Chondrocyte (in vitro differentiated cells): ENCODE data around the gene ABLIM2. TPM values are rescaled to one million over a fixed set of nuclear protein-coding genes. Genes with fewer than 3 reads are reported as not detected.
A peak's percentile ranks its signal among the peaks of the same experiment; 100 is the strongest.

Source experiments
- DNase-seq: peaks from one replicate; pipeline ENCODE4 v3.0.0; 2021; ENCODE audit warnings: mixed read lengths, low spot score
- H3K27ac Mint-ChIP-seq: one replicate; pipeline ENCODE4 v1.8.0; 2021; ENCODE audit warnings: mild to moderate bottlenecking, moderate library complexity, mixed read lengths; ENCODE audit not compliant: unreplicated experiment
- H3K27me3 Mint-ChIP-seq: 2 replicates; pipeline ENCODE4 v1.8.0; 2021; ENCODE audit warnings: low read depth, mixed read lengths
- H3K36me3 Mint-ChIP-seq: 2 replicates; pipeline ENCODE4 v1.8.0; 2021; ENCODE audit warnings: low read depth, mixed read lengths
- H3K4me1 Mint-ChIP-seq: 2 replicates; pipeline ENCODE4 v1.8.0; 2021; ENCODE audit warnings: low read depth, mild to moderate bottlenecking, mixed read lengths
- H3K4me3 Mint-ChIP-seq: one replicate; pipeline ENCODE4 v1.8.0; 2021; ENCODE audit warnings: mild to moderate bottlenecking, moderate library complexity, mixed read lengths; ENCODE audit not compliant: unreplicated experiment
- H3K9me3 Mint-ChIP-seq: 2 replicates; pipeline ENCODE4 v1.8.0; 2021; ENCODE audit warnings: low read depth, mixed read lengths
- CTCF ChIP-seq: fragments of 200-600 bp; sonication (generic); IDR thresholded peaks from 2 replicates; pipeline ENCODE4 v1.5.0; 2021; ENCODE audit warnings: antibody characterized with exemption, mild to moderate bottlenecking, moderate library complexity
- total RNA-seq: library from RNA; stranded (reverse); gene quantifications from 3 replicates; pipeline ENCODE4 v1.2.1, GENCODE V29; 2021

Gene ABLIM2
- total RNA-seq, 1 donor from 2014 or later, result 0.47 TPM

GRCh38 chr4:8052160-8052691, 106.4 kb downstream of the ABLIM2 start:
- H3K27me3 Mint-ChIP-seq, result peaks cover 32% of the 10 kb centered on the region
- H3K4me1 Mint-ChIP-seq, result peaks cover 14% of the 10 kb centered on the region
- H3K9me3 Mint-ChIP-seq, result peaks cover 2% of the 10 kb centered on the region
- peak; percentile 30 for TF ChIP-seq CTCF
- H3K4me3 Mint-ChIP-seq, result no peak overlapping the region
- DNase-seq, result no peak
- H3K27ac Mint-ChIP-seq, result peak overlapping the region; percentile 59
- no peaks in the 10 kb centered on the region for H3K36me3 Mint-ChIP-seq

GRCh38 chr4:8051644-8052043, 107.0 kb downstream of the ABLIM2 start:
- TF ChIP-seq CTCF, result no peak
- peaks cover 14% of the 10 kb centered on the region for H3K4me1 Mint-ChIP-seq
- H3K27me3 Mint-ChIP-seq, result peaks cover 35% of the 10 kb centered on the region
- no peak overlapping the region for H3K4me3 Mint-ChIP-seq
- no peaks in the 10 kb centered on the region for H3K36me3 Mint-ChIP-seq
- peaks cover 2% of the 10 kb centered on the region for H3K9me3 Mint-ChIP-seq
- no peak for DNase-seq
- no peak overlapping the region for H3K27ac Mint-ChIP-seq

DNA sequence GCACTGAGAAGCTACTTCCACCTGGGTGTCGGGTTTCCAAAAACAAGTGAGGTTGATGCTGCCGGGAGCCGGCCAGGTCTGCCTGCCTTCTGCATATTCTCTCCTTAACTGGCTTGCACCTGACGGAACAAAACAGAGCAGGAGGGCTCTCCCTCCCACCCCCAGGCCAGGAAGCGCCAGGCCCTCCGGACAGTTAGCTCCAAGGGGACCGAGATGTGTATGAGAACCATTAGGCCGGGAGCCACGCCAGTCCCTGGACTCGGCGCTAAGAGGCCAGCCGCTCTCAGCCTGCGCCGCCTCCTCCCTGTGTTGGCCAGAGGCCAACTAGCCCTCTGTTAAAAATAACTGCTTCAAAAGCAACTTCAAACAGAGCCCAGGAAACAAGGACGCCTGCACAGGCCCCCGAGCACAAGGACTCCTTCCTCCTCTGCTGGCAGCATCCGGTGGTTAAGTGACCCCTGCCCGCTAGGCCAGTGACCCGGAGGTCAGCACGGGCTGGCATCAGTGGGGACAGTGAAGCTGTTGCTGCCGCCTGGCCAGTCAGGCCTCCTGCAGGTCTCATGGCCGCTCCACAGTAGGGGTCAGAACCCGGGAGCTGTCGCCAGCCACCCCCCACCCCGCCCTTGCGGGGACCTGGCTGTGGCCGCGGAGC, 107.9 kb downstream of the ABLIM2 start:
- Mint-ChIP-seq H3K27ac (no peak overlapping the region), H3K4me1 (peaks cover 14% of the 10 kb centered on the region), H3K9me3 (peaks cover 2% of the 10 kb centered on the region), H3K36me3 (no peaks in the 10 kb centered on the region), H3K4me3 (no peak overlapping the region), H3K27me3 (peaks cover 43% of the 10 kb centered on the region)
- DNase-seq, result no peak
- TF ChIP-seq CTCF, result no peak

DNA sequence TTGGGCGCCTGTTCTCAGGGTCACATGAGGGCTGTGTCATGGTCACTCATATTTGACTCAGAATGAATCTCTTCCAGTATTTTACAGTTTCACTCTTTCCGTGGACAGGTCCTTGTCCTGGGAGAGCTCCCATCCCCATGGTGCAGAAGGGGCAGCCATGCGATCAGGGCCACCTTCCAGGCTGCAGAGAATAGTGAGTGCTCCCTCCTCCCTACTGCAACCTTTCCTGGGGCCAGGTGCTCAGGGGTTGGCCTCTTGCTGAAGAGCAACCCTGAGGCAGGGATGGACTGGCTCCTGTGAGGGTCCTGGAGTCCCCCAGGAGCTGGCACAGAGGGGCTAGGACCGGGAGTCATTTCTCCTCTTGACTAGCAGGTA, 108.4 kb downstream of the ABLIM2 start:
- peaks cover 14% of the 10 kb centered on the region for H3K4me1 Mint-ChIP-seq
- H3K4me3 Mint-ChIP-seq, result no peak overlapping the region
- H3K36me3 Mint-ChIP-seq, result no peaks in the 10 kb centered on the region
- DNase-seq, result no peak
- TF ChIP-seq CTCF, result no peak
- H3K9me3 Mint-ChIP-seq, result peaks cover 2% of the 10 kb centered on the region
- H3K27me3 Mint-ChIP-seq, result peaks cover 43% of the 10 kb centered on the region
- no peak overlapping the region for H3K27ac Mint-ChIP-seq

GRCh38 chr4:8048856-8049676, 109.5 kb downstream of the ABLIM2 start:
- no peak overlapping the region for H3K27ac Mint-ChIP-seq
- H3K36me3 Mint-ChIP-seq, result no peaks in the 10 kb centered on the region
- H3K9me3 Mint-ChIP-seq, result no peaks in the 10 kb centered on the region
- H3K4me3 Mint-ChIP-seq, result no peak overlapping the region
- no peak for TF ChIP-seq CTCF
- DNase-seq, result no peak
- peaks cover 14% of the 10 kb centered on the region for H3K4me1 Mint-ChIP-seq
- H3K27me3 Mint-ChIP-seq, result peaks cover 49% of the 10 kb centered on the region
